T-helper 2 cell treated with Interferon-gamma antibody and Interleukin-4, amounts not matched to agents 5 μg/mL and 100 μg/mL, for 36 hours (primary cell): Measurements from ENCODE around the gene C14orf93.
"Not testable (repeated sequence)": the region's sequence is repeated elsewhere in the genome, so short reads cannot be mapped to it uniquely, and the experiment has no call there.

ENCODE experiments used
- DNase-seq: peaks from one replicate; pipeline ENCODE4 v3.0.0; 2021; ENCODE audit warnings: low spot score
- H3K27ac Mint-ChIP-seq: one replicate; pipeline ENCODE4 v1.8.0; 2021; ENCODE audit warnings: mild to moderate bottlenecking, mixed read lengths
- H3K27me3 Mint-ChIP-seq: one replicate; pipeline ENCODE4 v1.8.0; 2021; ENCODE audit warnings: low read depth, mixed read lengths
- H3K36me3 Mint-ChIP-seq: one replicate; pipeline ENCODE4 v1.8.0; 2021; ENCODE audit warnings: low read depth, mixed read lengths
- H3K4me1 Mint-ChIP-seq: one replicate; pipeline ENCODE4 v1.8.0; 2021; ENCODE audit warnings: low read depth, mixed read lengths
- H3K4me3 Mint-ChIP-seq: one replicate; pipeline ENCODE4 v1.8.0; 2022; ENCODE audit warnings: mild to moderate bottlenecking, moderate library complexity, mixed read lengths
- H3K9me3 Mint-ChIP-seq: one replicate; pipeline ENCODE4 v1.8.0; 2021; ENCODE audit warnings: mixed read lengths

C14orf93 gene

GRCh38 chr14:23018107-23018506 lies 8.2 kb upstream of the C14orf93 start:
- no peak overlapping the region for H3K4me3 Mint-ChIP-seq
- peaks cover 15% of the 10 kb centered on the region for H3K4me1 Mint-ChIP-seq
- H3K27me3 Mint-ChIP-seq: no peaks in the 10 kb centered on the region
- H3K36me3 Mint-ChIP-seq: peaks cover 7% of the 10 kb centered on the region
- no peaks in the 10 kb centered on the region for H3K9me3 Mint-ChIP-seq
- DNase-seq: no peak
- H3K27ac Mint-ChIP-seq: no peak overlapping the region

DNA sequence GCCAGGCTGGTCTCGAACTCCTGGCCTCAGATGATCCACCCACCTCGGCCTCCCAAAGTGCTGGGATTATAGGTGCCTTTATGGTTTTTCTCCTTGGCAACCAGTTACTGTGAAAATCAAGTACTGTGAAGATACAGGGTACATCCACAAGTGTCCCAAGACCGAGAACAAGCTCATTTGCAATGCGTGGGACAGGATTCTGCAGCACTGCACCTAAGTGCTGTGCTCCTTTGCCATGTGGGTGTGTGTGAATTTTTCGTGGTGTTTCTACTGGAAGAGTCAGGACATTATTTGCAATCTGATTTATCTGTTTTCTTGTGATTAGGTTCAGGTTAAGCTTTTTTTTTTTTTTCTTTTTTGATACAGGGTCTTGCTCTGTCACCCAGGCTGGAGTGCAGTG lies 7.1 kb upstream of the C14orf93 start:
- Mint-ChIP-seq H3K27me3 (no peaks in the 10 kb centered on the region), H3K4me1 (peaks cover 10% of the 10 kb centered on the region), H3K9me3 (no peaks in the 10 kb centered on the region), H3K36me3 (peaks cover 2% of the 10 kb centered on the region), H3K27ac (no peak overlapping the region), H3K4me3 (no peak overlapping the region)
- DNase-seq: no peak

- H3K36me3 Mint-ChIP-seq: no peaks in the 10 kb centered on the region
- H3K9me3 Mint-ChIP-seq: no peaks in the 10 kb centered on the region
- peak overlapping the region; percentile 3 for H3K4me3 Mint-ChIP-seq
- H3K27me3 Mint-ChIP-seq: no peaks in the 10 kb centered on the region
- no peak for DNase-seq
- H3K4me1 Mint-ChIP-seq: peaks cover 7% of the 10 kb centered on the region
- H3K27ac Mint-ChIP-seq: peak overlapping the region; percentile 19
Observed at GRCh38 chr14:23015618-23016017, 5.7 kb upstream of the C14orf93 start.

DNA sequence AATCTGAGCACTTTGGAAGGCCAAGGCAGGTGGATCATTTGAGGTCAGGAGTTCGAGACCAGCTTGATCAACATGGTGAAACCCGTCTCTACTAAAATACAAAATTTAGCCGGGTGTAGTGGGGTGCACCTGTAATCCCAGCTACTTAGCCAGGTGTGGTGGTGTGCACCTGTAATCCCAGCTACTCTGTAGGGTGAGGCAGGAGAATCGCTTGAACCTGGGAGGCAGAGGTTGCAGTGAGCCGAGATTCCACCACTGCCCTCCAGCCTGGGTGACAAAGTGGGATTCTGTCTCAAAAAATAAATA lies 3.8 kb upstream of the C14orf93 start:
- peaks cover 20% of the 10 kb centered on the region for H3K4me1 Mint-ChIP-seq
- not testable (repeated sequence) for DNase-seq, H3K36me3 Mint-ChIP-seq, H3K27ac Mint-ChIP-seq, H3K4me3 Mint-ChIP-seq, H3K27me3 Mint-ChIP-seq, H3K9me3 Mint-ChIP-seq

DNA sequence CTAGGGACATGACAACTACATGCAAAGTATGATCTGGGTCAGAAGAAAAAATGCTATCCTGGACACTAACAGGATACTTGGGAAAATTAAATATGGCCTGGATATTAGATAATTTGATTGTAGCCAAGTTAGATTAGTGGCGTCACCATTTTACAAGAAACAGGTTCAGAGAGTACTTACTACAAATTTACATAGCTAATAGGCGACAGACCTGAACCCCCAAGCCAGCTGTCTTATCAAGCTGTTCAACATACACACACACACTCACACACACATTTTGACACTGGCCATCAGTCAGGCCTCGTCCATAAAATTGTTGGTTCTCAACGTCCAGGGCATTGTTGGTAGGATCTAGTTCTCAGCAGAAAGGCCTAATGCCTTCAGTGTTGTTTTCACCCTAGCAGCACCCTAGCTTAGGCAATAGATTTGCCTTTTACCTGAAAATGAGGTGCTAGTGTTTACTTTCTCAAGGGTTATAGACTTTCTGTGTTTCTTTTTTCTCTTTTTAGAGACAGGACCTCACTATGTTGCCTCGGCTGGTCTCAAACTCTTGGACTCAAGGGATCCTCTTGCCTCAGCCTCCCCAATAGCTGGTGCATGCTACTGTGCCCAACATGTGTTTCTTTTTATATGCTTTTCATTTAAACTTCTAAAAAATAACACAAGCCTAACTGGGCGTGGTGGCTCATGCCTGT lies 3.3 kb upstream of the C14orf93 start:
- Mint-ChIP-seq H3K27me3 (no peaks in the 10 kb centered on the region), H3K4me3 (no peak overlapping the region), H3K9me3 (no peaks in the 10 kb centered on the region), H3K27ac (no peak overlapping the region), H3K4me1 (peaks cover 25% of the 10 kb centered on the region), H3K36me3 (no peaks in the 10 kb centered on the region)
- no peak for DNase-seq

- H3K9me3 Mint-ChIP-seq: no peaks in the 10 kb centered on the region
- peak overlapping the region; percentile 92 for H3K4me3 Mint-ChIP-seq
- peak overlapping the region; percentile 94 for H3K27ac Mint-ChIP-seq
- peaks cover 43% of the 10 kb centered on the region for H3K4me1 Mint-ChIP-seq
- H3K36me3 Mint-ChIP-seq: no peaks in the 10 kb centered on the region
- no peaks in the 10 kb centered on the region for H3K27me3 Mint-ChIP-seq
- DNase-seq: no peak
Observed at GRCh38 chr14:23009483-23009938, 432 bp downstream of the C14orf93 start.

- peak overlapping the region; percentile 92 for H3K4me3 Mint-ChIP-seq
- peak overlapping the region; percentile 75 for H3K27ac Mint-ChIP-seq
- H3K4me1 Mint-ChIP-seq: peaks cover 43% of the 10 kb centered on the region
- H3K9me3 Mint-ChIP-seq: no peaks in the 10 kb centered on the region
- no peak for DNase-seq
- H3K27me3 Mint-ChIP-seq: no peaks in the 10 kb centered on the region
- H3K36me3 Mint-ChIP-seq: no peaks in the 10 kb centered on the region
Observed at GRCh38 chr14:23008831-23009230, 1.1 kb downstream of the C14orf93 start.

DNA sequence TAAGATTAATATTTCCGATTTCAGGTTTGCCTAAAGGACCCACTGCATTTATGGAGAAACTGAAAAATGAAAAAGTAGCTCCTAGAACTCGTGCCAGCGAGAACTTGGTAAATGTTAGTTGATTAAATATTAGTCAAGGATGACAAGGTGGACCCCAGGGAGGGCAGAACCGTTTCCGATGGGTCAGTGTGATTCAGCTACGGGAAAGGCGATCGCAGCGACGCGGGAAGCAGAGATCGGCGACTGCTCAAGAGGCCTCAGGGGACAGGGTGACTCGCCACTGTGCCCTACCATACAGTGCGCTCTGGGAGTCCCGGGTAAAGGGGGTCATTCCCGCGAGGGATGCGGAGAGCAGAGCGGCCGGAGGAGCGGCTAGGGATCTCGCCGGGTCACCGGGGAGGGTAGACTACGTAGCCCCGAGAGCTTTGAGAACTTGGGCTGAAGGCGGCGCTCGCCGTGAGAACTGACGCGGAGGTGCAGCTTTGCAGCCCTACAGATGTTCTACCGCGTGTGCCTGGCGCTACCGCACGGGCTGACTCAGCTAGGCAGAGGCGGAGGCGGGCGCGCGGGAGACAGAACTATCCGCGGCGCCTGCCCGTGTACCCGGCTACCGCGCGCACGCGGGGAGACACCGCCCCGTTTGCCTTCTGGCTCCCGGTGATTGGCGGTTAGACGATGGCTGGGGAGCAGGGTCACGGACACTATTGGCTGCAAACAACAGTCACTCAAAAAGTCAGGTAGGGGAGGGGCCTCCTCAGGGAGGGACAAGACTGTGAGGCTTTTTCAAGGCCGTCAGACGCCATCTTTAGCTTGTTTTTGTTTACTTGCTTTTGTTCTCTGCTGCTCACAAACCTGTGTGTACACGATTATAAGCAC lies 3.2 kb downstream of the C14orf93 start:
- Mint-ChIP-seq H3K9me3 (no peaks in the 10 kb centered on the region), H3K27me3 (no peaks in the 10 kb centered on the region), H3K4me3 (peak overlapping the region; percentile 94), H3K4me1 (peaks cover 43% of the 10 kb centered on the region), H3K27ac (peak overlapping the region; percentile 96), H3K36me3 (no peaks in the 10 kb centered on the region)
- DNase-seq: peak; percentile 98

DNA sequence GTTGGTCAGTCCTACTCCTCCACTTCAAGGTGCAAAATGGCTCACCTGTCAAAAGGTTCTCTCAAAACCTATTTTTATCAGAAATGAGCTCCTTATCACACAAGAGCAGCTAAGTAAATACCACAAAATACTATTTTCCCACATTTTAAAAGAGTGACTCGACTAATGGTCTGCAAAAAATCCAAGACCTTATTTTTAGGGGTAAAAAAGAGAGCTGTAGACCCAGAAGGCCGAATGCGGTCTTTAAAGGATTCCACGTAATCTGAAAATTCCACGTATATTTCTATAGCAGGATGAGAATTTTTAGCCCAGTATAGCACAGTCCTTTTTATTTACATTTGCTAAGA lies 3.8 kb downstream of the C14orf93 start:
- Mint-ChIP-seq H3K4me1 (peaks cover 41% of the 10 kb centered on the region), H3K27me3 (no peaks in the 10 kb centered on the region), H3K9me3 (no peaks in the 10 kb centered on the region), H3K4me3 (peak overlapping the region; percentile 94), H3K27ac (peak overlapping the region; percentile 96), H3K36me3 (no peaks in the 10 kb centered on the region)
- no peak for DNase-seq

GRCh38 chr14:23005451-23006187 lies 4.3 kb downstream of the C14orf93 start:
- Mint-ChIP-seq H3K36me3 (no peaks in the 10 kb centered on the region), H3K27ac (peak overlapping the region; percentile 96)

DNA sequence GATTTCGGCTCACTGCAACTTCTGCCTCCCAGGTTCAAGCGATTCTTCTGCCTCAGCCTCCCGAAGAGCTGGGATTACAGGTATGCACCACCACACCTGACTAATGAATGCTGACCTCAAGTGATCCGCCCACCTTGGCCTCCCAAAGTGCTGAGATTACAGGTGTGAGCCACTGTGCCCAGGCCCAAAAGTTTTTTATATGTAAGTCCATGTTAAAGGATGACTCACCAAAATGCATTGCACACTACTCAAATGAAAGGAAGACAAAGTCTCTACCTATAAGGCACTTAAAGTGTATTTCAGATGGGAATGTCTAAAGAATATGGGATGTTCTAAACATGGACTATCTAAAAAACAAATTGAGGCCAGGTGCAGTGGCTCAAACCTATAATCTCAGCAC lies 5.7 kb downstream of the C14orf93 start:
- H3K36me3 Mint-ChIP-seq, DNase-seq, H3K27ac Mint-ChIP-seq, H3K9me3 Mint-ChIP-seq, H3K4me3 Mint-ChIP-seq, H3K27me3 Mint-ChIP-seq: not testable (repeated sequence)
- peaks cover 33% of the 10 kb centered on the region for H3K4me1 Mint-ChIP-seq

More at GRCh38 chr14:23005451-23006187, 4.3 kb downstream of the C14orf93 start:
- no peak for DNase-seq
- Mint-ChIP-seq H3K4me3 (peak overlapping the region; percentile 94), H3K27me3 (no peaks in the 10 kb centered on the region), H3K4me1 (peaks cover 41% of the 10 kb centered on the region), H3K9me3 (no peaks in the 10 kb centered on the region)

GRCh38 chr14:23002592-23002991 lies 7.4 kb downstream of the C14orf93 start:
- H3K4me3 Mint-ChIP-seq: no peak overlapping the region
- no peak overlapping the region for H3K27ac Mint-ChIP-seq
- no peaks in the 10 kb centered on the region for H3K9me3 Mint-ChIP-seq
- DNase-seq: no peak
- peaks cover 20% of the 10 kb centered on the region for H3K4me1 Mint-ChIP-seq
- no peaks in the 10 kb centered on the region for H3K36me3 Mint-ChIP-seq
- H3K27me3 Mint-ChIP-seq: no peaks in the 10 kb centered on the region

DNA sequence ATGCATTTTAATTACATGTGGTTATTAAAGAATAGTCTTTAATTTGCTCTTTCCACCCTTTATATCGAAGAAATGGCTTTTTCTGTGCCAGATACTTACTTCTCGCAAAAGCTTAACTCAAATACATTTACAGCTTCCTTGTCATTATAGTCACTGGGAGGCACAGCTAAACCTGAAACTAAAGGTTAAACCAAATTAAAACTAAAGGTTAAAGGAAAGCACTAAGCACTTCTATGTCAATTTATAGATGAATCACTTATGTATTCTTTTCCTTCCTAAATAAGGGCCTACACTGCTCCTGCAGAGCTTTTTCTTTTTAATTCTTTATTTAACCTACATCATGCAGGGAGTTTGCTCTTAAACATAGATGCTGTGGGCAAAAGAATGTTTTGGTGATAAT lies 9.1 kb downstream of the C14orf93 start:
- no peak for DNase-seq
- Mint-ChIP-seq H3K4me1 (peaks cover 11% of the 10 kb centered on the region), H3K36me3 (no peaks in the 10 kb centered on the region), H3K27me3 (no peaks in the 10 kb centered on the region), H3K27ac (no peak overlapping the region), H3K4me3 (no peak overlapping the region), H3K9me3 (no peaks in the 10 kb centered on the region)
